ENCODE data around the gene DUSP22.

DNA sequence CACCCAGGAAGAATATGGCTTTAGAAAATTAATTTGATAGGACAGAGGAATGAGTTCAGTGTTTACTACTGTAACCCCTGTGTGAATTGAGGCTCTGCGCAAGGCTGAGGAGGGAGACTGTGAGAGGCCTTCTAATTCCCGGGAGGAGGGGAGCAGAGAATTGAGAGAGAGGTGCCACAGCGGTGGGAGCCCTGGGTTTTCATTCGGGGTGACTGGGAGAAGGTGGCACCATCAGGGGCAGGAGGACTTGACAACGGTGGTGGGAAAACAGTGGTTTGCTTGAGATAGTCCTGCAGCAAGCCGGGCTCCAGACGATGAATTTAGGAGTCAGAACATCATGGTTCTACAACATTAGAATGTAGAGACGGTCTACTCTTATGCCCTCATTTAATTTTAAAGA, 9.2 kb downstream of the DUSP22 start:
- TF ChIP-seq CTCF (conservative IDR thresholded peaks at IDR 0.05 in 1 of 2, IDR thresholded peaks at IDR 0.05 in 1 of 2; ENCODE audit: low read depth in 1 of 2, low read length in 2 of 2) = no peak
- TF ChIP-seq EZH2 (IDR thresholded peaks at IDR 0.05; ENCODE audit: low read length, missing control alignments) = no peak
